Measurements from ENCODE around the gene TMPRSS11E. TPM values are rescaled to one million over a fixed set of nuclear protein-coding genes. Genes with fewer than 3 reads are reported as not detected.

TMPRSS11E gene
- total RNA-seq, 1 experiment from 2014 or later: 2.3 TPM

- DNase-seq: no peak
- Histone ChIP-seq H4K5ac (ENCODE audit: insufficient read length, low read depth, low read length) (no peak overlapping the region), H3K79me2 (ENCODE audit: insufficient read depth, low read length) (no peaks in the 10 kb centered on the region), H3K9me3 (ENCODE audit: control insufficient read depth, low read depth, low read length) (no peaks in the 10 kb centered on the region), H2BK5ac (ENCODE audit: insufficient read length, low read length) (no peak overlapping the region), H2BK12ac (ENCODE audit: insufficient read length, low read depth, low read length) (no peak overlapping the region), H3K18ac (ENCODE audit: insufficient read length, low read depth, low read length) (no peak overlapping the region), H3K14ac (ENCODE audit: insufficient read depth, low read length) (no peak overlapping the region), H3K4ac (ENCODE audit: low read depth, low read length) (no peak overlapping the region), H2BK15ac (ENCODE audit: low read depth, low read length) (no peak overlapping the region), H3K23ac (ENCODE audit: insufficient read length, low read depth, low read length) (no peak overlapping the region), H3K27me3 (ENCODE audit: insufficient read depth, low read length) (no peaks in the 10 kb centered on the region), H3T11ph (ENCODE audit: low read length) (no peak overlapping the region), H2AK5ac (ENCODE audit: insufficient read length, low read length) (no peak overlapping the region), H2AFZ (ENCODE audit: low read length) (no peak overlapping the region), H4K20me1 (ENCODE audit: control insufficient read depth, insufficient read depth, insufficient read length) (no peaks in the 10 kb centered on the region), H2BK120ac (ENCODE audit: low read depth, low read length, poor library complexity, severe bottlenecking) (no peak overlapping the region), H4K8ac (replicated peaks; ENCODE audit: insufficient read length, low read depth, low read length) (no peak overlapping the region), H3K4me1 (ENCODE audit: insufficient read depth, low read length) (peaks cover 3% of the 10 kb centered on the region; the same call in 1 of the 2 replicates), H2BK20ac (ENCODE audit: low read depth, low read length, poor library complexity, severe bottlenecking) (no peak overlapping the region), H3K4me2 (ENCODE audit: insufficient read depth, insufficient read length, low read length) (no peak overlapping the region), H3K9ac (ENCODE audit: extremely low read depth, insufficient read length, low read length) (no peak overlapping the region), H3K79me1 (ENCODE audit: insufficient read depth, low read depth, low read length, poor library complexity, severe bottlenecking) (no peaks in the 10 kb centered on the region), H3K23me2 (ENCODE audit: insufficient read length, low read depth, low read length, poor library complexity, severe bottlenecking) (no peaks in the 10 kb centered on the region), H4K91ac (ENCODE audit: insufficient read length, low read depth, low read length) (no peak overlapping the region), H3K56ac (ENCODE audit: insufficient read length, low read depth, low read length) (no peak overlapping the region), H3K27ac (ENCODE audit: insufficient read length, low read depth, low read length) (no peak overlapping the region)
- Mint-ChIP-seq H3K9me3 (no peaks in the 10 kb centered on the region; a peak in 1 of 5 replicates), H3K4me3 (no peak overlapping the region), H3K27ac (no peak overlapping the region), H3K27me3 (ENCODE audit: low read depth) (no peaks in the 10 kb centered on the region), H3K36me3 (ENCODE audit: insufficient read depth in 1 of 3, low read depth in 3 of 3) (peaks cover 0 to 13% (median 3%) of the 10 kb centered on the region in 3 experiments; a peak in 1 of 7 replicates), H3K4me1 (peaks cover 0 to 9% of the 10 kb centered on the region in 2 experiments; a peak in 2 of 4 replicates)
- TF ChIP-seq, protein P1, sequence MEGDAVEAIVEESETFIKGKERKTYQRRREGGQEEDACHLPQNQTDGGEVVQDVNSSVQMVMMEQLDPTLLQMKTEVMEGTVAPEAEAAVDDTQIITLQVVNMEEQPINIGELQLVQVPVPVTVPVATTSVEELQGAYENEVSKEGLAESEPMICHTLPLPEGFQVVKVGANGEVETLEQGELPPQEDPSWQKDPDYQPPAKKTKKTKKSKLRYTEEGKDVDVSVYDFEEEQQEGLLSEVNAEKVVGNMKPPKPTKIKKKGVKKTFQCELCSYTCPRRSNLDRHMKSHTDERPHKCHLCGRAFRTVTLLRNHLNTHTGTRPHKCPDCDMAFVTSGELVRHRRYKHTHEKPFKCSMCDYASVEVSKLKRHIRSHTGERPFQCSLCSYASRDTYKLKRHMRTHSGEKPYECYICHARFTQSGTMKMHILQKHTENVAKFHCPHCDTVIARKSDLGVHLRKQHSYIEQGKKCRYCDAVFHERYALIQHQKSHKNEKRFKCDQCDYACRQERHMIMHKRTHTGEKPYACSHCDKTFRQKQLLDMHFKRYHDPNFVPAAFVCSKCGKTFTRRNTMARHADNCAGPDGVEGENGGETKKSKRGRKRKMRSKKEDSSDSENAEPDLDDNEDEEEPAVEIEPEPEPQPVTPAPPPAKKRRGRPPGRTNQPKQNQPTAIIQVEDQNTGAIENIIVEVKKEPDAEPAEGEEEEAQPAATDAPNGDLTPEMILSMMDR (conservative IDR thresholded peaks at IDR 0.05): no peak
- WGBS (ENCODE audit: extremely low coverage, insufficient read length, low lambda C conversion rate): no CpG with 5 or more reads among the region's 1 CpG
These were observed 47.4 kb downstream of the TMPRSS11E start for GRCh38 chr4:68494688-68495087.

Measured in H9 (cell line).